DND-41 (cell line): ENCODE results near the gene KCNN2.

Experiments used
- ATAC-seq: fragments of 200-7000 bp; cut with Tn5 transposase; 3 replicates; pipeline ENCODE4 v1.9.1; 2021; ENCODE audit warnings: low read depth; ENCODE audit not compliant: insufficient read depth
- DNase-seq: peaks from one replicate; pipeline ENCODE4 v3.0.0-alpha.2; 2020
- H2AFZ ChIP-seq: 2 replicates; pipeline ENCODE4 v1.6.0; 2012; ENCODE audit warnings: low read depth, low read length
- H3K27ac ChIP-seq: 2 replicates; pipeline ENCODE4 v1.5.1; 2012; ENCODE audit warnings: low read length, inconsistent platforms
- H3K27me3 ChIP-seq: fragments of 200-600 bp; sonication (generic); 2 replicates; pipeline ENCODE4 v1.6.0; 2012; ENCODE audit warnings: low read length, mild to moderate bottlenecking, inconsistent platforms; ENCODE audit not compliant: insufficient read depth, poor library complexity
- H3K36me3 ChIP-seq: 2 replicates; pipeline ENCODE4 v1.5.1; 2012; ENCODE audit warnings: low read length, inconsistent platforms; ENCODE audit not compliant: insufficient read depth
- H3K4me1 ChIP-seq: 2 replicates; pipeline ENCODE4 v1.5.1; 2012; ENCODE audit warnings: mild to moderate bottlenecking, low read length; ENCODE audit not compliant: insufficient read depth
- H3K4me2 ChIP-seq: 2 replicates; pipeline ENCODE4 v1.6.0; 2012; ENCODE audit warnings: mild to moderate bottlenecking, moderate library complexity, low read length, inconsistent platforms; ENCODE audit not compliant: insufficient read depth
- H3K4me3 ChIP-seq, 2 experiments: fragments of 200-600 bp in 1 of 2; shearing (Covaris generic) in 1 of 2; 2 replicates each; pipeline ENCODE4 v1.5.1; 2012 to 2016; ENCODE audit warnings: inconsistent platforms in 2 of 2, low read length in 2 of 2, mild to moderate bottlenecking in 2 of 2, low read depth in 1 of 2, moderate library complexity in 1 of 2
- H3K79me2 ChIP-seq: 2 replicates; pipeline ENCODE4 v1.6.0; 2012; ENCODE audit warnings: low read length, inconsistent platforms; ENCODE audit not compliant: insufficient read depth
- H3K9ac ChIP-seq: 2 replicates; pipeline ENCODE4 v1.6.0; 2012; ENCODE audit warnings: low read depth, mild to moderate bottlenecking, inconsistent platforms, low read length, moderate library complexity
- H3K9me3 ChIP-seq: 2 replicates; pipeline ENCODE4 v1.5.1; 2012; ENCODE audit warnings: low read length, moderate library complexity, mild to moderate bottlenecking, inconsistent platforms; ENCODE audit not compliant: insufficient read depth, severe bottlenecking
- H4K20me1 ChIP-seq: 2 replicates; pipeline ENCODE4 v1.6.0; 2012; ENCODE audit warnings: low read length; ENCODE audit not compliant: insufficient read depth
- CTCF ChIP-seq: IDR thresholded peaks from 2 replicates; pipeline ENCODE4 v1.5.1; 2012; ENCODE audit warnings: borderline replicate concordance, low read length, moderate library complexity, mild to moderate bottlenecking; ENCODE audit not compliant: poor library complexity, severe bottlenecking; ENCODE audit errors: extremely low read depth
- EZH2 ChIP-seq: IDR thresholded peaks from 3 replicates; pipeline ENCODE4 v1.6.1; 2012; ENCODE audit warnings: borderline replicate concordance, low read depth, mild to moderate bottlenecking, moderate library complexity, low read length, inconsistent platforms; ENCODE audit not compliant: severe bottlenecking

Gene KCNN2

GRCh38 chr5:114362977-114363761 lies 1.3 kb downstream of the KCNN2 start:
- DNase-seq (no peak), ATAC-seq (no peak)
- Histone ChIP-seq H3K4me1 (peaks cover 3% of the 10 kb centered on the region), H3K9me3 (peaks cover 19% of the 10 kb centered on the region), H3K36me3 (no peaks in the 10 kb centered on the region), H3K27me3 (no peaks in the 10 kb centered on the region), H3K27ac (no peak overlapping the region), H3K4me3 (no peak overlapping the region), H3K9ac (no peak overlapping the region), H2AFZ (no peak overlapping the region), H3K4me2 (no peak overlapping the region), H4K20me1 (no peaks in the 10 kb centered on the region), H3K79me2 (no peaks in the 10 kb centered on the region)
- no peak for TF ChIP-seq EZH2
- no peak for TF ChIP-seq CTCF

GRCh38 chr5:114363837-114364236 lies 2.0 kb downstream of the KCNN2 start:
- Histone ChIP-seq H3K4me2 (no peak overlapping the region), H3K27ac (no peak overlapping the region), H3K9me3 (peaks cover 19% of the 10 kb centered on the region), H3K36me3 (no peaks in the 10 kb centered on the region), H4K20me1 (no peaks in the 10 kb centered on the region), H3K79me2 (no peaks in the 10 kb centered on the region), H2AFZ (no peak overlapping the region), H3K4me3 (no peak overlapping the region), H3K4me1 (peaks cover 10% of the 10 kb centered on the region), H3K27me3 (no peaks in the 10 kb centered on the region), H3K9ac (no peak overlapping the region)
- DNase-seq: no peak
- TF ChIP-seq EZH2 (no peak), CTCF (no peak)
- ATAC-seq: no peak

- TF ChIP-seq CTCF (no peak), EZH2 (no peak)
- no peaks in the 10 kb centered on the region for H4K20me1 ChIP-seq
- no peak for ATAC-seq
- H3K9me3 ChIP-seq: peaks cover 10% of the 10 kb centered on the region
- no peak overlapping the region for H2AFZ ChIP-seq
- no peak for DNase-seq
- peaks cover 35% of the 10 kb centered on the region for H3K4me1 ChIP-seq
- H3K27ac ChIP-seq: no peak overlapping the region
- no peaks in the 10 kb centered on the region for H3K27me3 ChIP-seq
- H3K36me3 ChIP-seq: no peaks in the 10 kb centered on the region
- H3K79me2 ChIP-seq: no peaks in the 10 kb centered on the region
- no peak overlapping the region for H3K9ac ChIP-seq
- no peak overlapping the region for H3K4me2 ChIP-seq
- H3K4me3 ChIP-seq: no peak overlapping the region
Measured at GRCh38 chr5:114367029-114367428, 5.2 kb downstream of the KCNN2 start.
